ENCODE results near the gene ETV3L.

ETV3L gene

GRCh38 chr1:157069601-157070000, 30.0 kb downstream of the ETV3L start:
- no peak for DNase-seq

DNA sequence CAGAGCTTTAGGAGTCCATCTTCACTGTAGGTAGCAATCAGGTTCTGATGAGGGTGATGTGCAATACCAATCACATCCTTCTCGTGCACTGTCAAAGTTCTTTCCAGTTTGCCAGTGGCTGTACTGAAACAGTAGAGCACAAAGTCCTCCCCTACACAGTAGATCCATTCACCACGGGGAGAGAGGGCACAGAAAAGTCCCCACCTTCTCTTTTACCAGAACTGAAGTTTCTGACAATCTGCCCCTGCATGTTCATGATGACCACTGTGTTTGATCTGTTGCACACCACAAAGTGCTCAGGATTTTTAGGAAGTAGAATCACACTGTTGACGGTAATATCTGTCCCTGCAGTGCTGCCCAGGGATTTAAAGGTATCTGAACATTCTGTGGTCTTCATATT, 40.4 kb downstream of the ETV3L start:
- peak in 2 of 4 experiments; percentile 10 to 18 for DNase-seq

DNA sequence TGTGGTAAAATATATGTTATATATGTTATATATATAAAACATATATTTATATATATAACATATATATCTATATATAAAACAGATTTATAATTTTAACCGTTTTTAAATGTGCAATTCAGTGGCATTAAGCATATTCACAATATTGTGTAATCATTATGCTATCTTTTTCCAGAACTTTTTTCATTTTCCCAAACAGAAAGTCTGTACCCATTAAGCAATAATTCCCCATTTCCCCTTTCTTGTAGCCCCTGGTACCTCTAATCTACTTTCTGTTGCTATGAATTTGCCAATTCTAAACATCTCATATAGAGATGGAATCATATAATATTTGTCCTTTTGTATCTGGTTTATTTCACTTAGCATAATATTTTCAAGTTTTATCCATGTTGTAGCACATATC, 43.3 kb downstream of the ETV3L start:
- peak in 2 of 4 experiments; percentile 34 to 35 for DNase-seq

GRCh38 chr1:157055729-157056128, 43.9 kb downstream of the ETV3L start:
- DNase-seq, result peak; percentile 73 to 91 (median 81)

DNA sequence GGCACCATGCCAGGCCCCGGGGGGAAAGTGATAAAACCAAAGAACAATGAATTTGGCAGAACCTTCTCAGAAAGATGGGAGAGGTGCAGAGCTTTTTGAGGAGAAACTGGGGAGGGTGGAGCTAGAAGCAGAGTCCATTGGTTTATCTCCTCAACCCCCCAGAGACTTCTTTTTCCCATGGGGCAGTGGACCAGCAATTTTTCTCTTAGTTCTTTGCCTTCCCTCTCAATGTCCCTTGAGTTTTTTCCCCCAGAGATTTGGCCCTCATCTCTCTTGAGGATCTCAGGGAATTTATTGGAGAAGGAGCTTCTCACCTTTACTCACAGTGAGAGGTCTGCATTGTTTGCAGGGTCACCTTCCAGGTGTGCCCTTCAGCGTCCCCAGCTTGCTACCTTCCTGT, 48.8 kb downstream of the ETV3L start:
- no peak for DNase-seq

- DNase-seq, result no peak
Observed at GRCh38 chr1:157047062-157047410, 52.6 kb downstream of the ETV3L start.

DNA sequence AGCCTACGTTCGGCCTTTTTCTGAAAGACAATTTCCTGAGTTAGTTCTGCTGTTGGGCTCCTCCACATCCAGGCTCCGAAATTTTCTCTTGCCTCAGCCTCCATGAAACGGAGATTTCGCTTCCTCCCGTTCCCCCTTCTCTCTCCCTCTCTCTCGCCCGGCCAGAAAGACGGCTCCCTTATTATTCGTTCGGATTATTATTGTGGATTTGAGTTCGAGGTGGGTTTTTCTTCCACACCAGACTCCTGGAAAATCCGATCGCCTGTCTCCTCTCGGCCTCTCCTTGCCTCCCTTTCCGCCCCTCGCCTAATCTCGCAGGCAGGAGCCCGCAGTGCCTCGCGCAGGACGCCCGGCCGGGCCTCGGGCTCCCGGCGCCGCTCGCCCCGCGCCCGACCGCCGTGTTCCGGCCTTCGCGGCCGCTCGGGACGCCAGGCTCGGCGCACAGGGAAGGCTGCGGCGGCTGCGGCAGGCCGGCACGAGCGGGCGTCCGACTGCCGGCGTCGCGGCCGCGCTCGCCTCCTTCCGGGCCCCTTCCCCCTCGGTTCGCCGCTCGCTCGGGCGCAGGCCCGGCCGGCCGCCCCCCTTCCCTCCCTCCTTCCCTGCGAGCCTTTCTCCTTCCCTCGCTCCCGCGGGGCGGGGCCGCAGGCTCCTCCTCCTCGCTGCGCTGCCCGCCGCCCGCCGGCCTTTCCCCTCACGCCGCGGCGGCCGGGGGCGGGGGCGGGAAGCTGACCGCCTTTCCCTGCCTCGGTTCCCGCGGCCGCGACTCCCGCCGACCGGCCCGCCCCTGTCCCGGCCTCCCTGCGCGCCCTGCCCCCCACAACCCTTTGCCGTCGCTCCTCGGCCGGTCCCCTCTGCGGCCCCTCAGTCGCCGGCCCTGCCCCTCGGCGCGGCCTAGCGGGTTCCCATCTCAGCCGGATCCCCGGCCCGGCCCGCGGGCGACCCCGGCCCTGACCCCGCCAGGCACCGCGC, 54.1 kb downstream of the ETV3L start, which contains the start of gene ARHGEF11:
Gene ARHGEF11, minus strand, starts transcription at position 493 of the 969 bp plus-strand sequence. CDS start 1,412 bp downstream, outside the sequence.
- peak; percentile 86 to 96 (median 90) for DNase-seq

DNA sequence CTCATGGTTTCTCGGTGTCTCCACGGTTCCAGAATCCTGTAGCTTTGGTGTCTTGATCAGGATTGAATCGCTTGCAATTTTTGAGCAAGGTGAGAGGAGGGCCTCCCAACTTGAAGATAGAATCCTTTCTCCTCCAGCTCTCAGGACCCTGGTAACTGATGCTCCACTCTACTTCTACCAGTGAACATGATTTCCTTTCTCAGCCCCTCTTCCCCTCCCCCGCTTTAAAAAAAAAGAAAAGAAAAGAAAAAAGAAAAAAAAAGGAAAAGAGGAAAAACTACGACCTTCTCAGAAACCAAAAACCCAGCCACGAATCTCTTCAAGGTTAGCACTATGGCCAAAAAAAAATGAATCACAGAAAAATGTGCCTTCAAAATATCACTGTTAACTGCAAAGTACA, 55.3 kb downstream of the ETV3L start:
- no peak for DNase-seq

GRCh38 chr1:157043685-157044084, 55.9 kb downstream of the ETV3L start:
- no peak for DNase-seq

GRCh38 chr1:157042846-157043245, 56.8 kb downstream of the ETV3L start:
- DNase-seq, result peak in 3 of 4 experiments; percentile 39 to 52 (median 49)
